H1 (cell line): Measurements from ENCODE around the gene POLN. TPM values are rescaled to one million over a fixed set of nuclear protein-coding genes. Genes with fewer than 3 reads are reported as not detected.

Experiments used
- CTCF ChIA-PET: fragments of 300-600 bp; sonication (Branson Sonifier 250); formaldehyde crosslinking; loops from one replicate; lab custom pipeline; 2021; ENCODE audit not compliant: partially characterized antibody; lab: Charles Lee
- POLR2A ChIA-PET: fragments of 300-600 bp; sonication (Branson Sonifier 250); formaldehyde crosslinking; loops from one replicate; lab custom pipeline; 2021; ENCODE audit warnings: inconsistent platforms; ENCODE audit not compliant: partially characterized antibody; lab: Charles Lee
- DNase-seq, 2 experiments: peaks; one replicate each; pipeline versions ENCODE4 v3.0.0 to v3.0.0-alpha.2; 2010 to 2022; ENCODE audit warnings: low spot score in 2 of 2, low read depth in 1 of 2, mixed read lengths in 1 of 2
- FAIRE-seq: peaks from 2 replicates; lab custom pipeline; 2011; peaks lifted over from hg19 to GRCh38; lab: Jason Lieb, UNC
- H2AFZ ChIP-seq: 2 replicates; pipeline ENCODE4 v1.8.1; 2012; ENCODE audit warnings: low read length, inconsistent platforms
- H2AK5ac ChIP-seq: 2 replicates; pipeline ENCODE4 v1.6.1; 2013; ENCODE audit warnings: low read depth, low read length
- H2BK120ac ChIP-seq: replicated peaks from 2 replicates; pipeline ENCODE3; 2013; ENCODE audit warnings: low read depth, low read length, inconsistent platforms
- H2BK12ac ChIP-seq: 2 replicates; pipeline ENCODE4 v1.6.1; 2013; ENCODE audit warnings: low read depth, low read length
- H2BK15ac ChIP-seq: 2 replicates; pipeline ENCODE4 v1.6.1; 2013; ENCODE audit warnings: low read length
- H2BK20ac ChIP-seq: 2 replicates; pipeline ENCODE4 v1.6.1; 2013; ENCODE audit warnings: low read length
- H2BK5ac ChIP-seq: 2 replicates; pipeline ENCODE4 v1.6.1; 2013; ENCODE audit warnings: low read depth, low read length
- H3K14ac ChIP-seq: 2 replicates; pipeline ENCODE4 v1.6.1; 2013; ENCODE audit warnings: inconsistent platforms; ENCODE audit not compliant: insufficient read length
- H3K18ac ChIP-seq: 2 replicates; pipeline ENCODE4 v1.6.1; 2013; ENCODE audit warnings: low read length; ENCODE audit errors: extremely low read depth
- H3K23ac ChIP-seq: 2 replicates; pipeline ENCODE4 v1.6.1; 2013; ENCODE audit warnings: inconsistent platforms; ENCODE audit not compliant: insufficient read length
- H3K23me2 ChIP-seq: 2 replicates; pipeline ENCODE4 v1.6.1; 2013; ENCODE audit warnings: low read depth, low read length
- H3K27ac ChIP-seq: 2 replicates; pipeline ENCODE4 v1.6.1; 2011; ENCODE audit warnings: low read depth, low read length, inconsistent platforms
- H3K27me3 ChIP-seq, 4 experiments: replicated peaks in 1 of 4; 1 replicate in 1 of 4; 2 replicates in 3 of 4; pipeline versions ENCODE4 v1.6.1 to v1.8.1; 2011 to 2013; ENCODE audit warnings: low read length in 3 of 4, mild to moderate bottlenecking in 3 of 4, inconsistent platforms in 2 of 4, mixed read lengths in 2 of 4, moderate library complexity in 1 of 4; ENCODE audit not compliant: control insufficient read depth in 3 of 4, insufficient read depth in 3 of 4; ENCODE audit errors: extremely low read depth in 1 of 4
- H3K36me3 ChIP-seq, 4 experiments: 2 replicates each; pipeline versions ENCODE4 v1.6.1 to v1.8.1; 2011 to 2013; ENCODE audit warnings: mild to moderate bottlenecking in 4 of 4, low read length in 3 of 4, moderate library complexity in 2 of 4, control low read depth in 1 of 4, inconsistent platforms in 1 of 4; ENCODE audit not compliant: insufficient read depth in 4 of 4, control insufficient read depth in 2 of 4
- H3K4ac ChIP-seq: replicated peaks from 2 replicates; pipeline ENCODE3; 2013; ENCODE audit warnings: low read length, low read depth, mixed read lengths, inconsistent platforms; ENCODE audit not compliant: insufficient read length
- H3K4me1 ChIP-seq, 4 experiments: replicated peaks in 1 of 4; 1 replicate in 1 of 4; 2 replicates in 3 of 4; pipeline versions ENCODE4 v1.6.1 to v1.8.1; 2011 to 2013; ENCODE audit warnings: low read length in 3 of 4, inconsistent platforms in 2 of 4, mixed read lengths in 1 of 4; ENCODE audit not compliant: insufficient read depth in 4 of 4, control insufficient read depth in 3 of 4
- H3K4me2 ChIP-seq, 2 experiments: 2 replicates each; pipeline versions ENCODE4 v1.6.1 to v1.8.1; 2011 to 2013; ENCODE audit warnings: low read depth in 2 of 2, low read length in 2 of 2, control low read depth in 1 of 2, inconsistent platforms in 1 of 2, mild to moderate bottlenecking in 1 of 2; ENCODE audit not compliant: insufficient read depth in 1 of 2
- H3K4me3 ChIP-seq, 4 experiments: fragments of 200-600, 300-600 bp in 1 of 4; sonication (generic), shearing (Covaris generic), sonication (Bioruptor Twin) in 1 of 4; 2 replicates each; pipeline versions ENCODE4 v1.5.1 to v1.8.1; 2011 to 2016; ENCODE audit warnings: low read length in 4 of 4, low read depth in 3 of 4, control low read depth in 2 of 4, inconsistent platforms in 2 of 4, mild to moderate bottlenecking in 2 of 4, mixed read lengths in 1 of 4, moderate library complexity in 1 of 4; ENCODE audit not compliant: insufficient read depth in 2 of 4; ENCODE audit errors: extremely low read depth in 1 of 4
- H3K56ac ChIP-seq: replicated peaks from 2 replicates; pipeline ENCODE3; 2013; ENCODE audit warnings: low read depth, mild to moderate bottlenecking, mixed read lengths, low read length, inconsistent platforms; ENCODE audit not compliant: insufficient read length
- H3K79me1 ChIP-seq: 2 replicates; pipeline ENCODE4 v1.6.1; 2013; ENCODE audit warnings: low read depth, low read length, control low read depth
- H3K79me2 ChIP-seq, 2 experiments: 2 replicates each; pipeline versions ENCODE4 v1.6.1 to v1.8.1; 2012 to 2013; ENCODE audit warnings: low read length in 2 of 2, mild to moderate bottlenecking in 2 of 2, inconsistent platforms in 1 of 2; ENCODE audit not compliant: insufficient read depth in 2 of 2, control insufficient read depth in 1 of 2
- H3K9ac ChIP-seq, 4 experiments: replicated peaks in 1 of 4; 1 replicate in 1 of 4; 2 replicates in 3 of 4; pipeline versions ENCODE4 v1.6.1 to v1.8.1; 2011 to 2013; ENCODE audit warnings: low read depth in 3 of 4, low read length in 3 of 4, control low read depth in 2 of 4, mild to moderate bottlenecking in 2 of 4, moderate library complexity in 2 of 4, inconsistent platforms in 1 of 4; ENCODE audit errors: extremely low read depth in 1 of 4
- H3K9me3 ChIP-seq, 2 experiments: 2 replicates each; pipeline versions ENCODE4 v1.6.1 to v1.8.1; 2012 to 2013; ENCODE audit warnings: mild to moderate bottlenecking in 2 of 2, moderate library complexity in 2 of 2, control low read depth in 1 of 2, inconsistent platforms in 1 of 2, low read depth in 1 of 2, low read length in 1 of 2, mixed read lengths in 1 of 2; ENCODE audit not compliant: insufficient read depth in 2 of 2
- H4K20me1 ChIP-seq, 2 experiments: replicated peaks in 1 of 2; 2 replicates each; pipeline versions ENCODE3 to v1.8.1; 2011 to 2013; ENCODE audit warnings: inconsistent platforms in 2 of 2, low read length in 2 of 2, mild to moderate bottlenecking in 1 of 2; ENCODE audit not compliant: insufficient read depth in 2 of 2, control insufficient read depth in 1 of 2
- H4K5ac ChIP-seq: 2 replicates; pipeline ENCODE4 v1.6.1; 2013; ENCODE audit warnings: low read length, low read depth, mixed read lengths, inconsistent platforms; ENCODE audit not compliant: insufficient read length
- H4K8ac ChIP-seq: 2 replicates; pipeline ENCODE4 v1.8.0; 2013; ENCODE audit warnings: mild to moderate bottlenecking, moderate library complexity, low read length, inconsistent platforms; ENCODE audit not compliant: insufficient read depth; ENCODE audit errors: extremely low read depth
- H4K91ac ChIP-seq: replicated peaks from 2 replicates; pipeline ENCODE3; 2013; ENCODE audit warnings: low read length, mixed read lengths, inconsistent platforms; ENCODE audit not compliant: insufficient read length
- BCL11A ChIP-seq, 2 experiments: IDR thresholded peaks; one replicate each; pipeline ENCODE4 v1.6.1; 2011; ENCODE audit warnings: low read depth in 2 of 2, low read length in 2 of 2, mild to moderate bottlenecking in 2 of 2
- BRCA1 ChIP-seq: IDR thresholded peaks from 2 replicates; pipeline ENCODE4 v1.6.1; 2012; ENCODE audit warnings: low read depth, low read length, improper control_type of control experiment
- FOSL1 ChIP-seq: IDR thresholded peaks from 2 replicates; pipeline ENCODE4 v1.6.1; 2011; ENCODE audit warnings: mild to moderate bottlenecking, low read depth, low read length, moderate library complexity; ENCODE audit not compliant: insufficient read depth
- POLR2AphosphoS5 ChIP-seq: IDR thresholded peaks from 2 replicates; pipeline ENCODE4 v1.6.1; 2011; ENCODE audit warnings: low read depth, low read length
- RFX5 ChIP-seq: IDR thresholded peaks from 2 replicates; pipeline ENCODE4 v1.6.1; 2011; ENCODE audit warnings: low read depth, low read length, improper control_type of control experiment, borderline replicate concordance
- RNF2 ChIP-seq: fragments of 200-900, 300-1000 bp; sonication (generic); IDR thresholded peaks from 2 replicates; pipeline ENCODE4 v1.7.1; 2016; ENCODE audit warnings: borderline replicate concordance, low read depth, mild to moderate bottlenecking, antibody characterized with exemption, low read length; ENCODE audit not compliant: poor library complexity, severe bottlenecking; ENCODE audit errors: missing control alignments
- SP1 ChIP-seq: IDR thresholded peaks from 2 replicates; pipeline ENCODE4 v1.6.1; 2011; ENCODE audit warnings: low read depth, low read length
- WGBS, 2 experiments: shearing (Covaris generic) in 1 of 2; methylation state at CpG; one replicate each; pipeline versions ENCODE4 v1.1.6 to v1.1.7; 2013 to 2015; ENCODE audit warnings: low lambda C conversion rate in 2 of 2, mixed read lengths in 2 of 2, inconsistent platforms in 1 of 2, low coverage in 1 of 2, missing lambda C conversion rate in 1 of 2; ENCODE audit not compliant: insufficient replicate concordance in 2 of 2, insufficient coverage in 1 of 2, insufficient read length in 1 of 2; ENCODE audit errors: extremely low coverage in 1 of 2, missing lambda C conversion rate in 1 of 2; 5-methylcytosine and 5-hydroxymethylcytosine counted together
- polyA plus RNA-seq, 7 experiments: library from polyadenylated mRNA; depleted of rRNA in 3 of 7; stranded (reverse) in 5 of 7; unstranded in 2 of 7; fragments of >200 nt in 5 of 7; fragments of 200-250 nt in 2 of 7; gene quantifications; 1 replicate in 5 of 7; 2 replicates in 1 of 7; 4 replicates in 1 of 7; pipeline versions ENCODE4 v1.2.1 to v1.2.3, GENCODE V29; 2011 to 2013; ENCODE audit warnings: missing spikeins in 2 of 7, mixed read lengths in 2 of 7
- total RNA-seq: library from RNA; stranded (reverse); fragmentation: NEBNext Ultra II Directional; extraction: Animal tissue kit (Norgen Biotek cat#: 25700); gene quantifications from 2 replicates; pipeline ENCODE4 v1.2.1, GENCODE V29; 2021
- TF ChIP-seq, protein P1 (sequence below), 3 experiments: IDR thresholded peaks; 1 replicate in 2 of 3; 2 replicates in 1 of 3; pipeline versions ENCODE4 v1.5.1 to v1.6.1; 2011; ENCODE audit warnings: low read length in 3 of 3, mild to moderate bottlenecking in 3 of 3, inconsistent platforms in 2 of 3, low read depth in 1 of 3, moderate library complexity in 1 of 3; ENCODE audit not compliant: insufficient read depth in 1 of 3; ENCODE audit errors: control extremely low read depth in 1 of 3

Gene POLN
- total and polyA plus RNA-seq, 2 of the 8 experiments (the other 6 are each of a cell fraction or from before 2014, with no cell fraction given), result 0.98 to 1.5 TPM

DNA sequence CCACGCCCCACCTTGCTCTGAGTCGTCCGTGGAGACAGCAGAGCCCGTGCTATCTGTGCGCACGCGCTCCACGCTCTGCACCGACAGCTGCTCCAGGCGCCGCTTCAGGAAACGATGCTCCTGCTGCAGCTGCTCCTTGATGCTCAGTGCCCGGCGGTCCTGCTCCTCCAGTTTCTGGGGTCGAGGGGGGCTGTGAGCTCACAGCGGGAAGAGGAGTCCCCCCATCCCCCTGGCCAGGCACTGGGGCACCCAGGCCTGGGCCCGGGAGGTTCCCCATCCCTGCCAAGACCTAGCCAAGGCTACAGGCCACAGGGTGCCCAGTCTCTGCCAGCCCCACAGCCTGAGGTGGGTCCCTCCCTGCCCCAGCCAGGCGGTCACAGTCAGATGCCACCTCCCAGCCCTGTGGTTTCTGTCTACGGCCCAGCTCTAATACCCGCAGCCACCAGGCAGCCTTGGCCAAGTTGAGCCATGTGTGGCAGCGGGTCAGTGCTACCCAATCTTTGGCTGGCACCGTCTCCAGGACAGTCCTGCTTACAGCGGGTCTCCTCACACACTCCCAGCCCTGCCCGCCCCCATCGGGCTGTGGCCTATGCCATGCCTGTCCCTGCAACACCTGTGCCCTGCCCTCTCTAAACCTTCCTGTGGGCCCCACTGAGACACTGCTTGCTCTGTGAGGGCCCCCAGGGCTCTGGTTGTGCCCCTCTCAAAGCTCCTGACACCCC lies 9.3 kb upstream of the POLN start:
- H4K5ac ChIP-seq, result no peak overlapping the region
- H3K9ac ChIP-seq, result no peak overlapping the region
- H3K18ac ChIP-seq, result no peak overlapping the region
- no peak for FAIRE-seq
- H3K4me3 ChIP-seq, result no peak overlapping the region
- H4K20me1 ChIP-seq, result peaks cover 0 to 5% of the 10 kb centered on the region in 2 experiments
- H3K4me1 ChIP-seq, result 0 out of 7 replicates have a peak, but pooled peaks cover 0 to 4% (median 0%) of the 10 kb centered on the region in 4 experiments
- H2BK120ac ChIP-seq, result no peak overlapping the region
- no peak overlapping the region for H3K27ac ChIP-seq
- POLR2A ChIA-PET, result interaction anchor here (0.8 kb wide), 2 partner anchors 9 to 12 kb away, joined by 3 read pairs; partner anchors contain the start of genes HAUS3 and POLN
- CTCF ChIA-PET, result interaction anchor here (0.6 to 1.5 kb wide), 4 partner anchors 15 to 202 kb away, joined by 3 to 4 read pairs (median 4); no protein-coding TSS in a partner anchor
- TF ChIP-seq SP1 (no peak), BCL11A (IDR thresholded peaks at IDR 0.05; ENCODE audit: low read depth in 2 of 2, low read length in 2 of 2) (no peak), FOSL1 (no peak), BRCA1 (no peak), RFX5 (no peak), POLR2AphosphoS5 (no peak), RNF2 (no peak)
- TF ChIP-seq, protein P1, sequence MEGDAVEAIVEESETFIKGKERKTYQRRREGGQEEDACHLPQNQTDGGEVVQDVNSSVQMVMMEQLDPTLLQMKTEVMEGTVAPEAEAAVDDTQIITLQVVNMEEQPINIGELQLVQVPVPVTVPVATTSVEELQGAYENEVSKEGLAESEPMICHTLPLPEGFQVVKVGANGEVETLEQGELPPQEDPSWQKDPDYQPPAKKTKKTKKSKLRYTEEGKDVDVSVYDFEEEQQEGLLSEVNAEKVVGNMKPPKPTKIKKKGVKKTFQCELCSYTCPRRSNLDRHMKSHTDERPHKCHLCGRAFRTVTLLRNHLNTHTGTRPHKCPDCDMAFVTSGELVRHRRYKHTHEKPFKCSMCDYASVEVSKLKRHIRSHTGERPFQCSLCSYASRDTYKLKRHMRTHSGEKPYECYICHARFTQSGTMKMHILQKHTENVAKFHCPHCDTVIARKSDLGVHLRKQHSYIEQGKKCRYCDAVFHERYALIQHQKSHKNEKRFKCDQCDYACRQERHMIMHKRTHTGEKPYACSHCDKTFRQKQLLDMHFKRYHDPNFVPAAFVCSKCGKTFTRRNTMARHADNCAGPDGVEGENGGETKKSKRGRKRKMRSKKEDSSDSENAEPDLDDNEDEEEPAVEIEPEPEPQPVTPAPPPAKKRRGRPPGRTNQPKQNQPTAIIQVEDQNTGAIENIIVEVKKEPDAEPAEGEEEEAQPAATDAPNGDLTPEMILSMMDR (IDR thresholded peaks at IDR 0.05; ENCODE audit: control extremely low read depth in 1 of 3, insufficient read depth in 1 of 3, low read depth in 1 of 3, low read length in 3 of 3), result no peak
- WGBS, 2 experiments, result 85% methylated on average over 25 of the region's 25 CpGs; no CpG with 5 or more reads in 1 of the 2 experiments
- no peaks in the 10 kb centered on the region for H3K27me3 ChIP-seq
- H3K79me2 ChIP-seq, result no peaks in the 10 kb centered on the region
- H3K14ac ChIP-seq, result no peak overlapping the region
- H2AK5ac ChIP-seq, result no peak overlapping the region
- H3K4ac ChIP-seq, result no peak overlapping the region
- peaks cover 0 to 5% (median 2%) of the 10 kb centered on the region in 4 experiments; a peak in 2 of 8 replicates for H3K36me3 ChIP-seq
- H3K56ac ChIP-seq, result no peak overlapping the region
- H3K79me1 ChIP-seq, result no peaks in the 10 kb centered on the region
- no peak for DNase-seq
- no peak overlapping the region for H2BK12ac ChIP-seq
- no peak overlapping the region for H4K8ac ChIP-seq
- H4K91ac ChIP-seq, result no peak overlapping the region
- H3K23ac ChIP-seq, result no peak overlapping the region
- H2BK5ac ChIP-seq, result no peak overlapping the region
- H2AFZ ChIP-seq, result no peak overlapping the region
- H2BK20ac ChIP-seq, result no peak overlapping the region
- no peaks in the 10 kb centered on the region for H3K23me2 ChIP-seq
- H2BK15ac ChIP-seq, result no peak overlapping the region
- no peaks in the 10 kb centered on the region for H3K9me3 ChIP-seq
- no peak overlapping the region for H3K4me2 ChIP-seq
